Measurements from ENCODE around the gene RHO.

The RHO gene

GRCh38 chr3:129525341-129525968, 3.0 kb upstream of the RHO start:
- Mint-ChIP-seq H3K36me3 (no peaks in the 10 kb centered on the region), H3K4me1 (peaks cover 11% of the 10 kb centered on the region), H3K4me3 (no peak overlapping the region), H3K9me3 (no peaks in the 10 kb centered on the region), H3K27ac (no peak overlapping the region)
- DNase-seq (ENCODE audit: low spot score in 2 of 2) (no peak), ATAC-seq (peak; percentile 86)

GRCh38 chr3:129526121-129526900, 2.1 kb upstream of the RHO start:
- DNase-seq (ENCODE audit: low spot score in 2 of 2) (no peak), ATAC-seq (peak; percentile 17)
- Mint-ChIP-seq H3K9me3 (no peaks in the 10 kb centered on the region), H3K4me3 (no peak overlapping the region), H3K27ac (no peak overlapping the region), H3K4me1 (peaks cover 11% of the 10 kb centered on the region), H3K36me3 (no peaks in the 10 kb centered on the region)

GRCh38 chr3:129527262-129527661, 1.2 kb upstream of the RHO start:
- H3K4me3 Mint-ChIP-seq: no peak overlapping the region
- DNase-seq (ENCODE audit: low spot score in 2 of 2): no peak
- no peak for ATAC-seq
- no peaks in the 10 kb centered on the region for H3K9me3 Mint-ChIP-seq
- peak overlapping the region; percentile 75 for H3K27ac Mint-ChIP-seq
- H3K36me3 Mint-ChIP-seq: no peaks in the 10 kb centered on the region
- peaks cover 11% of the 10 kb centered on the region for H3K4me1 Mint-ChIP-seq

DNA sequence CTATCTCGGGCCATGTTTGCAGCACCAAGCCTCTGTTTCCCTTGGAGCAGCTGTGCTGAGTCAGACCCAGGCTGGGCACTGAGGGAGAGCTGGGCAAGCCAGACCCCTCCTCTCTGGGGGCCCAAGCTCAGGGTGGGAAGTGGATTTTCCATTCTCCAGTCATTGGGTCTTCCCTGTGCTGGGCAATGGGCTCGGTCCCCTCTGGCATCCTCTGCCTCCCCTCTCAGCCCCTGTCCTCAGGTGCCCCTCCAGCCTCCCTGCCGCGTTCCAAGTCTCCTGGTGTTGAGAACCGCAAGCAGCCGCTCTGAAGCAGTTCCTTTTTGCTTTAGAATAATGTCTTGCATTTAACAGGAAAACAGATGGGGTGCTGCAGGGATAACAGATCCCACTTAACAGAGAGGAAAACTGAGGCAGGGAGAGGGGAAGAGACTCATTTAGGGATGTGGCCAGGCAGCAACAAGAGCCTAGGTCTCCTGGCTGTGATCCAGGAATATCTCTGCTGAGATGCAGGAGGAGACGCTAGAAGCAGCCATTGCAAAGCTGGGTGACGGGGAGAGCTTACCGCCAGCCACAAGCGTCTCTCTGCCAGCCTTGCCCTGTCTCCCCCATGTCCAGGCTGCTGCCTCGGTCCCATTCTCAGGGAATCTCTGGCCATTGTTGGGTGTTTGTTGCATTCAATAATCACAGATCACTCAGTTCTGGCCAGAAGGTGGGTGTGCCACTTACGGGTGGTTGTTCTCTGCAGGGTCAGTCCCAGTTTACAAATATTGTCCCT, 1.2 kb downstream of the RHO start:
- no peaks in the 10 kb centered on the region for H3K9me3 Mint-ChIP-seq
- no peaks in the 10 kb centered on the region for H3K36me3 Mint-ChIP-seq
- H3K27ac Mint-ChIP-seq: no peak overlapping the region
- ATAC-seq (no peak), DNase-seq (ENCODE audit: low spot score in 2 of 2) (no peak)
- peaks cover 11% of the 10 kb centered on the region for H3K4me1 Mint-ChIP-seq
- no peak overlapping the region for H3K4me3 Mint-ChIP-seq

DNA sequence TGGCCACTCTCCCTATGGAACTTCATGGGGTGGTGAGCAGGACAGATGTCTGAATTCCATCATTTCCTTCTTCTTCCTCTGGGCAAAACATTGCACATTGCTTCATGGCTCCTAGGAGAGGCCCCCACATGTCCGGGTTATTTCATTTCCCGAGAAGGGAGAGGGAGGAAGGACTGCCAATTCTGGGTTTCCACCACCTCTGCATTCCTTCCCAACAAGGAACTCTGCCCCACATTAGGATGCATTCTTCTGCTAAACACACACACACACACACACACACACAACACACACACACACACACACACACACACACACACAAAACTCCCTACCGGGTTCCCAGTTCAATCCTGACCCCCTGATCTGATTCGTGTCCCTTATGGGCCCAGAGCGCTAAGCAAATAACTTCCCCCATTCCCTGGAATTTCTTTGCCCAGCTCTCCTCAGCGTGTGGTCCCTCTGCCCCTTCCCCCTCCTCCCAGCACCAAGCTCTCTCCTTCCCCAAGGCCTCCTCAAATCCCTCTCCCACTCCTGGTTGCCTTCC, 1.9 kb downstream of the RHO start:
- no peak for ATAC-seq
- H3K4me1 Mint-ChIP-seq: peaks cover 6% of the 10 kb centered on the region
- H3K27ac Mint-ChIP-seq: no peak overlapping the region
- H3K9me3 Mint-ChIP-seq: no peaks in the 10 kb centered on the region
- no peaks in the 10 kb centered on the region for H3K36me3 Mint-ChIP-seq
- H3K4me3 Mint-ChIP-seq: no peak overlapping the region
- no peak for DNase-seq (ENCODE audit: low spot score in 2 of 2)

- no peak overlapping the region for H3K27ac Mint-ChIP-seq
- H3K36me3 Mint-ChIP-seq: no peaks in the 10 kb centered on the region
- no peak for DNase-seq (ENCODE audit: low spot score in 2 of 2)
- peaks cover 5% of the 10 kb centered on the region for H3K4me1 Mint-ChIP-seq
- no peak for ATAC-seq
- H3K4me3 Mint-ChIP-seq: no peak overlapping the region
- no peaks in the 10 kb centered on the region for H3K9me3 Mint-ChIP-seq
Observed at GRCh38 chr3:129530821-129531220, 2.4 kb downstream of the RHO start.

DNA sequence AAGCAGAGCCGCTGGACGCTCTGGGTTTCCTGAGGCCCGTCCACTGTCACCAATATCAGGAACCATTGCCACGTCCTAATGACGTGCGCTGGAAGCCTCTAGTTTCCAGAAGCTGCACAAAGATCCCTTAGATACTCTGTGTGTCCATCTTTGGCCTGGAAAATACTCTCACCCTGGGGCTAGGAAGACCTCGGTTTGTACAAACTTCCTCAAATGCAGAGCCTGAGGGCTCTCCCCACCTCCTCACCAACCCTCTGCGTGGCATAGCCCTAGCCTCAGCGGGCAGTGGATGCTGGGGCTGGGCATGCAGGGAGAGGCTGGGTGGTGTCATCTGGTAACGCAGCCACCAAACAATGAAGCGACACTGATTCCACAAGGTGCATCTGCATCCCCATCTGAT, 3.3 kb downstream of the RHO start:
- Mint-ChIP-seq H3K36me3 (no peaks in the 10 kb centered on the region), H3K4me1 (peaks cover 5% of the 10 kb centered on the region), H3K27ac (no peak overlapping the region), H3K4me3 (no peak overlapping the region), H3K9me3 (no peaks in the 10 kb centered on the region)
- DNase-seq (ENCODE audit: low spot score in 2 of 2) (no peak), ATAC-seq (no peak)

GRCh38 chr3:129532261-129532660, 3.8 kb downstream of the RHO start:
- H3K4me1 Mint-ChIP-seq: peaks cover 11% of the 10 kb centered on the region
- H3K9me3 Mint-ChIP-seq: no peaks in the 10 kb centered on the region
- DNase-seq (ENCODE audit: low spot score in 2 of 2): no peak
- H3K4me3 Mint-ChIP-seq: no peak overlapping the region
- no peak overlapping the region for H3K27ac Mint-ChIP-seq
- no peaks in the 10 kb centered on the region for H3K36me3 Mint-ChIP-seq
- no peak for ATAC-seq

DNA sequence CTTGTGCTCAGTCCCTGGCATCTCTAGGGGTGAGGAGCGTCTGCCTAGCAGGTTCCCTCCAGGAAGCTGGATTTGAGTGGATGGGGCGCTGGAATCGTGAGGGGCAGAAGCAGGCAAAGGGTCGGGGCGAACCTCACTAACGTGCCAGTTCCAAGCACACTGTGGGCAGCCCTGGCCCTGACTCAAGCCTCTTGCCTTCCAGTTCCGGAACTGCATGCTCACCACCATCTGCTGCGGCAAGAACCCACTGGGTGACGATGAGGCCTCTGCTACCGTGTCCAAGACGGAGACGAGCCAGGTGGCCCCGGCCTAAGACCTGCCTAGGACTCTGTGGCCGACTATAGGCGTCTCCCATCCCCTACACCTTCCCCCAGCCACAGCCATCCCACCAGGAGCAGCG, 5.0 kb downstream of the RHO start:
- Mint-ChIP-seq H3K4me3 (no peak overlapping the region), H3K27ac (no peak overlapping the region), H3K4me1 (peaks cover 9% of the 10 kb centered on the region), H3K9me3 (no peaks in the 10 kb centered on the region), H3K36me3 (no peaks in the 10 kb centered on the region)
- ATAC-seq (no peak), DNase-seq (ENCODE audit: low spot score in 2 of 2) (no peak)

DNA sequence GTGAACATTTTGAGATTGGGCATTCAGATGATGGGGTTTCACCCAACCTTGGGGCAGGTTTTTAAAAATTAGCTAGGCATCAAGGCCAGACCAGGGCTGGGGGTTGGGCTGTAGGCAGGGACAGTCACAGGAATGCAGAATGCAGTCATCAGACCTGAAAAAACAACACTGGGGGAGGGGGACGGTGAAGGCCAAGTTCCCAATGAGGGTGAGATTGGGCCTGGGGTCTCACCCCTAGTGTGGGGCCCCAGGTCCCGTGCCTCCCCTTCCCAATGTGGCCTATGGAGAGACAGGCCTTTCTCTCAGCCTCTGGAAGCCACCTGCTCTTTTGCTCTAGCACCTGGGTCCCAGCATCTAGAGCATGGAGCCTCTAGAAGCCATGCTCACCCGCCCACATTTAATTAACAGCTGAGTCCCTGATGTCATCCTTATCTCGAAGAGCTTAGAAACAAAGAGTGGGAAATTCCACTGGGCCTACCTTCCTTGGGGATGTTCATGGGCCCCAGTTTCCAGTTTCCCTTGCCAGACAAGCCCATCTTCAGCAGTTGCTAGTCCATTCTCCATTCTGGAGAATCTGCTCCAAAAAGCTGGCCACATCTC, 6.1 kb downstream of the RHO start:
- ATAC-seq (no peak), DNase-seq (ENCODE audit: low spot score in 2 of 2) (no peak)
- no peaks in the 10 kb centered on the region for H3K9me3 Mint-ChIP-seq
- H3K4me3 Mint-ChIP-seq: no peak overlapping the region
- peak overlapping the region; percentile 34 for H3K27ac Mint-ChIP-seq
- peaks cover 9% of the 10 kb centered on the region for H3K4me1 Mint-ChIP-seq
- no peaks in the 10 kb centered on the region for H3K36me3 Mint-ChIP-seq

- ATAC-seq (no peak), DNase-seq (ENCODE audit: low spot score in 2 of 2) (no peak)
- Mint-ChIP-seq H3K36me3 (no peaks in the 10 kb centered on the region), H3K9me3 (no peaks in the 10 kb centered on the region), H3K4me3 (no peak overlapping the region), H3K27ac (peak overlapping the region; percentile 34), H3K4me1 (peaks cover 9% of the 10 kb centered on the region)
Observed at GRCh38 chr3:129535075-129535474, 6.6 kb downstream of the RHO start.

DNA sequence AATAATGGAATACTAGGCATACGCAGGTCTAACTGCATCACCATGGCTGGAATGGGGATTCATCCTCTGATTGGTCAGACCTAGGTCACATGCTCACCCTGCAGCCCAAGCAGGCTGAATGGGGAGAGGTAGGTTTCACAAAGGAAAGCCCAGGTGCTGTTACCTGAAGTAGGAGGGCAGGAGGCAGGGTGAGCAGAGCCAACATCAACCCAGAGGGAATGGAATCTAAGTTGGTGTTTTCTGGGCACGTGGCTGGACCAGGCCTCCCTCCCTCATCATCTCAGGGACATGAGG, 7.9 kb downstream of the RHO start:
- ATAC-seq: no peak
- Mint-ChIP-seq H3K4me1 (peaks cover 9% of the 10 kb centered on the region), H3K9me3 (no peaks in the 10 kb centered on the region), H3K27ac (no peak overlapping the region), H3K4me3 (no peak overlapping the region), H3K36me3 (no peaks in the 10 kb centered on the region)
- no peak for DNase-seq (ENCODE audit: low spot score in 2 of 2)

GRCh38 chr3:129536804-129537203, 8.4 kb downstream of the RHO start:
- no peak for ATAC-seq

GRCh38 chr3:129539206-129539605, 10.8 kb downstream of the RHO start:
- Mint-ChIP-seq H3K9me3 (no peaks in the 10 kb centered on the region), H3K36me3 (no peaks in the 10 kb centered on the region), H3K4me1 (peaks cover 16% of the 10 kb centered on the region), H3K27ac (no peak overlapping the region), H3K4me3 (no peak overlapping the region)
- ATAC-seq (no peak), DNase-seq (ENCODE audit: low spot score in 2 of 2) (no peak)

More at GRCh38 chr3:129536804-129537203, 8.4 kb downstream of the RHO start:
- H3K4me3 Mint-ChIP-seq: no peak overlapping the region
- H3K27ac Mint-ChIP-seq: peak overlapping the region; percentile 55
- H3K9me3 Mint-ChIP-seq: no peaks in the 10 kb centered on the region
- no peak for DNase-seq (ENCODE audit: low spot score in 2 of 2)
- peaks cover 9% of the 10 kb centered on the region for H3K4me1 Mint-ChIP-seq
- H3K36me3 Mint-ChIP-seq: no peaks in the 10 kb centered on the region

DNA sequence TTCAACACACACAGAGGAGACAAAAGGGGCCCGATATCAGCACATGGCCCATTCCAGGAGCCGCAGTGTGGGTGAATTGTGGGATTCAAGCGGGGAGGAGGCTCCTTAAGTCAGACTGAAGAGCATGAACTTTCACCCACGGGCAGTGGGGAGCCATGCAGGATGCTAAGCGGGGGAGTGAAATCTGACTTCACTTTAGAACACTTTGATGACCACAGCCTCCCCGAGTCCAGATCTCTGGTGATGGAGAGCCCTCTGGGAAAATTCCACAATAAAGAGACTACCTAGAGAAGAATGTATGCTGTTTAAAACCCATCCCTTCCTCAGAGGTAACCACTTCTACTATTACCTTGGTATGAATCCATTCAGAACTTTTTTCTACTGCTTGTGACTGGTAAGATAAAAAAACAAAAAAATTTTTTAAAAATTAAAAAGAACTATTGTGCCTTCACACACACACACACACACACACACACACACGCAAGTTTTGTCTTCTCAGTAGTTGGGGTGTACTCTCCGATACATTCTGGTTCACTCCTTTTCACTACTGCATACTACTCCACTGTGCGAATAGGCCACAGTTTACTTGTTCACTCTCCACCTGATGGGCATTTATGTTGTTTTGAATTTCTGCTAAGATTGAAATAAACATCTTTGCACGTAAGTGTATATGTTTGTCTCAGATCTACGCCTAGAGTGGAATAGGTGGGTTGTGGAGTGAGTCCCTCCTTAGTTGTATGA, 12.5 kb downstream of the RHO start:
- H3K4me3 Mint-ChIP-seq: no peak overlapping the region
- no peaks in the 10 kb centered on the region for H3K36me3 Mint-ChIP-seq
- DNase-seq (ENCODE audit: low spot score in 2 of 2) (no peak), ATAC-seq (no peak)
- peaks cover 16% of the 10 kb centered on the region for H3K4me1 Mint-ChIP-seq
- no peak overlapping the region for H3K27ac Mint-ChIP-seq
- H3K9me3 Mint-ChIP-seq: no peaks in the 10 kb centered on the region

All from stimulated activated effector memory CD8-positive, alpha-beta T cell treated with anti-CD3 and anti-CD28 coated beads, Interleukin-12 subunit alpha, Interleukin-12 subunit beta, amount 100 ng/mL, for 72 hours (primary cell).